K562 (cell line): ENCODE data around the gene TAS1R3. TPM values are rescaled to one million over a fixed set of nuclear protein-coding genes. Genes with fewer than 3 reads are reported as not detected.

ENCODE experiments used
- BCL6 ChIP-seq: fragments of 250-450 bp; sonication (Bioruptor Pico); IDR thresholded peaks from 2 replicates; pipeline ENCODE4 v1.4.0; 2020
- C11orf30 ChIP-seq: fragments of 450-650 bp; IDR thresholded peaks from 2 replicates; pipeline ENCODE4 v1.6.1; 2016; ENCODE audit warnings: low read depth, mild to moderate bottlenecking
- CBFB ChIP-seq: sonication (generic); formaldehyde crosslinking; IDR thresholded peaks from 2 replicates; pipeline ENCODE4 v1.4.0; 2020; ENCODE audit warnings: mild to moderate bottlenecking, missing genetic modification reagents
- CTCF ChIP-seq, 3 experiments: IDR thresholded peaks in 2 of 3; conservative IDR thresholded peaks in 1 of 3; 2 replicates each; pipeline ENCODE4 v1.5.1; 2011 to 2012; ENCODE audit warnings: low read length in 3 of 3, mild to moderate bottlenecking in 3 of 3, control low read depth in 2 of 3, improper control_type of control experiment in 1 of 3, inconsistent platforms in 1 of 3, low read depth in 1 of 3, mixed read lengths in 1 of 3, moderate library complexity in 1 of 3; ENCODE audit not compliant: insufficient read depth in 2 of 3
- FOXJ2 ChIP-seq: fragments of 200-800 bp; sonication (Bioruptor generic); IDR thresholded peaks from 2 replicates; pipeline ENCODE4 v1.6.1; 2016; ENCODE audit warnings: missing genetic modification characterization, missing compliant biosample characterization
- KHSRP ChIP-seq: fragments of 450-650 bp; IDR thresholded peaks from 2 replicates; pipeline ENCODE4 v1.6.1; 2017
- LEF1 ChIP-seq: fragments of 450-650 bp; IDR thresholded peaks from 2 replicates; pipeline ENCODE4 v1.6.1; 2016; ENCODE audit warnings: mild to moderate bottlenecking
- MYC ChIP-seq, 2 experiments: fragments of 250-450 bp in 1 of 2; sonication (Bioruptor Pico) in 1 of 2; IDR thresholded peaks; 2 replicates each; pipeline versions ENCODE4 v1.5.1 to v1.6.1; 2012 to 2021; ENCODE audit warnings: low read depth in 2 of 2, borderline replicate concordance in 1 of 2, improper control_type of control experiment in 1 of 2, low read length in 1 of 2, mild to moderate bottlenecking in 1 of 2, moderate library complexity in 1 of 2
- NR2C1 ChIP-seq, 2 experiments: fragments of 450-650 bp; IDR thresholded peaks; 2 replicates each; pipeline ENCODE4 v1.6.1; 2017; ENCODE audit warnings: mild to moderate bottlenecking in 2 of 2, antibody characterized with exemption in 1 of 2, inconsistent platforms in 1 of 2, missing compliant biosample characterization in 1 of 2, missing genetic modification characterization in 1 of 2
- PHF8 ChIP-seq: fragments of 200-600 bp; sonication (generic); IDR thresholded peaks from 2 replicates; pipeline ENCODE4 v1.6.1; 2012; ENCODE audit warnings: mixed run types, mild to moderate bottlenecking, inconsistent platforms, low read length, moderate library complexity, borderline replicate concordance
- RBM22 ChIP-seq: fragments of 200-400 bp; formaldehyde crosslinking; IDR thresholded peaks from 2 replicates; pipeline ENCODE4 v1.6.1; 2018; ENCODE audit warnings: low read length, low read depth; ENCODE audit not compliant: poor library complexity, severe bottlenecking
- RERE ChIP-seq: sonication (generic); formaldehyde crosslinking; IDR thresholded peaks from 2 replicates; pipeline ENCODE4 v1.8.0; 2023; ENCODE audit warnings: missing genetic modification reagents, mild to moderate bottlenecking, borderline replicate concordance
- SRSF3 ChIP-seq: fragments of 200-400 bp; formaldehyde crosslinking; IDR thresholded peaks from 2 replicates; pipeline ENCODE4 v1.6.1; 2016; ENCODE audit warnings: mild to moderate bottlenecking, low read length, moderate library complexity; ENCODE audit not compliant: insufficient read depth
- TAF7 ChIP-seq: fragments of 450-650 bp; IDR thresholded peaks from 2 replicates; pipeline ENCODE4 v1.6.1; 2016; ENCODE audit warnings: missing genetic modification characterization, missing compliant biosample characterization
- TAL1 ChIP-seq: fragments of 450-650 bp; IDR thresholded peaks from 2 replicates; pipeline ENCODE4 v1.6.1; 2016; ENCODE audit warnings: mild to moderate bottlenecking
- TGIF2 ChIP-seq: sonication (generic); formaldehyde crosslinking; IDR thresholded peaks from 2 replicates; pipeline ENCODE4 v1.8.1; 2022; ENCODE audit warnings: mild to moderate bottlenecking, missing genetic modification reagents, moderate library complexity
- ZBTB1 ChIP-seq: sonication (generic); formaldehyde crosslinking; IDR thresholded peaks from 2 replicates; pipeline ENCODE4 v1.8.1; 2023; ENCODE audit warnings: missing genetic modification reagents, low read depth, mild to moderate bottlenecking, borderline replicate concordance
- ZBTB7A ChIP-seq: IDR thresholded peaks from 2 replicates; pipeline ENCODE4 v1.6.1; 2011; ENCODE audit warnings: low read depth, mild to moderate bottlenecking, low read length, moderate library complexity, borderline replicate concordance; ENCODE audit not compliant: control insufficient read depth
- ZNF512 ChIP-seq: IDR thresholded peaks from 2 replicates; pipeline ENCODE4 v1.6.1; 2016; ENCODE audit warnings: missing genetic modification characterization, missing compliant biosample characterization
- ZNF583 ChIP-seq: fragments of 250-450 bp; sonication (Bioruptor Pico); IDR thresholded peaks from 2 replicates; pipeline ENCODE4 v1.4.0; 2020
- ZNF586 ChIP-seq: fragments of 450-650 bp; formaldehyde crosslinking; conservative IDR thresholded peaks from 2 replicates; pipeline ENCODE4 v1.4.0; 2020; ENCODE audit warnings: mild to moderate bottlenecking, moderate library complexity
- polyA plus RNA-seq, 8 experiments: library from polyadenylated mRNA; depleted of rRNA in 4 of 8; stranded (reverse) in 5 of 8; unstranded in 3 of 8; fragments of >200 nt; fragmentation: Nextera tagmentation in 2 of 8; fragmentation: Illumina TruSeq in 1 of 8; extraction: Ambion mirVana in 2 of 8; extraction: Trizol in 1 of 8; gene quantifications; 2 replicates each; pipeline versions ENCODE4 v1.2.1 to v1.2.3, GENCODE V29; 2011 to 2014; ENCODE audit warnings: inconsistent platforms in 1 of 8, missing spikeins in 1 of 8
- total RNA-seq, 7 experiments: library from RNA; depleted of rRNA in 6 of 7; stranded (reverse); fragments of >200 nt in 6 of 7; fragmentation: Illumina TruSeq in 2 of 7; extraction: Trizol in 2 of 7; gene quantifications; 2 replicates each; pipeline versions ENCODE4 v1.2.1 to v1.2.3, GENCODE V29; 2011 to 2021; ENCODE audit warnings: low replicate concordance in 1 of 7

TAS1R3 gene
- total and polyA plus RNA-seq, 9 of the 15 experiments (the other 6 are each of a cell fraction or from before 2014, with no cell fraction given): 0.07 to 0.13 TPM; not detected in 7

GRCh38 chr1:1374589-1374928, 43.5 kb downstream of the TAS1R3 start (continued):
- no peak for TF ChIP-seq TAL1
- TF ChIP-seq C11orf30: no peak
- no peak for TF ChIP-seq ZBTB1 (CRISPR knock-in tag)
- TF ChIP-seq CBFB (CRISPR knock-in tag): no peak
- no peak for TF ChIP-seq ZNF583 (CRISPR knock-in tag)
- no peak for TF ChIP-seq ZNF512
- no peak for TF ChIP-seq FOXJ2 (tag)
- no peak for TF ChIP-seq LEF1
- TF ChIP-seq RBM22: no peak
- TF ChIP-seq TAF7 (tag): no peak
- no peak for TF ChIP-seq TGIF2 (CRISPR knock-in tag)
- no peak for TF ChIP-seq PHF8
- TF ChIP-seq RERE (CRISPR knock-in tag): no peak
- TF ChIP-seq SRSF3: peak; percentile 70; the same call in 1 of the 2 replicates
- no peak for TF ChIP-seq ZNF586 (CRISPR knock-in tag)
- TF ChIP-seq BCL6: no peak
- TF ChIP-seq KHSRP: no peak
- no peak for TF ChIP-seq MYC (IDR thresholded peaks at IDR 0.05; ENCODE audit: low read depth, low read length)
- TF ChIP-seq MYC (CRISPR knock-in tag; IDR thresholded peaks at IDR 0.05; ENCODE audit: borderline replicate concordance, low read depth): peak; percentile 25; the same call in 1 of the 2 replicates
- TF ChIP-seq NR2C1 (IDR thresholded peaks at IDR 0.05): no peak
- TF ChIP-seq NR2C1 (tag; IDR thresholded peaks at IDR 0.05): no peak
- peak; percentile 2; the same call in 1 of the 2 replicates for TF ChIP-seq ZBTB7A
- no peak for TF ChIP-seq CTCF (IDR thresholded peaks at IDR 0.05 in 2 of 3, conservative IDR thresholded peaks at IDR 0.05 in 1 of 3; ENCODE audit: insufficient read depth in 2 of 3, low read depth in 1 of 3, low read length in 3 of 3)
